ENCODE measurements around the gene FCRLA.
"Not testable (repeated sequence)": the region's sequence is repeated elsewhere in the genome, so short reads cannot be mapped to it uniquely, and the experiment has no call there.

FCRLA gene, protein sequence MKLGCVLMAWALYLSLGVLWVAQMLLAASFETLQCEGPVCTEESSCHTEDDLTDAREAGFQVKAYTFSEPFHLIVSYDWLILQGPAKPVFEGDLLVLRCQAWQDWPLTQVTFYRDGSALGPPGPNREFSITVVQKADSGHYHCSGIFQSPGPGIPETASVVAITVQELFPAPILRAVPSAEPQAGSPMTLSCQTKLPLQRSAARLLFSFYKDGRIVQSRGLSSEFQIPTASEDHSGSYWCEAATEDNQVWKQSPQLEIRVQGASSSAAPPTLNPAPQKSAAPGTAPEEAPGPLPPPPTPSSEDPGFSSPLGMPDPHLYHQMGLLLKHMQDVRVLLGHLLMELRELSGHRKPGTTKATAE

DNA sequence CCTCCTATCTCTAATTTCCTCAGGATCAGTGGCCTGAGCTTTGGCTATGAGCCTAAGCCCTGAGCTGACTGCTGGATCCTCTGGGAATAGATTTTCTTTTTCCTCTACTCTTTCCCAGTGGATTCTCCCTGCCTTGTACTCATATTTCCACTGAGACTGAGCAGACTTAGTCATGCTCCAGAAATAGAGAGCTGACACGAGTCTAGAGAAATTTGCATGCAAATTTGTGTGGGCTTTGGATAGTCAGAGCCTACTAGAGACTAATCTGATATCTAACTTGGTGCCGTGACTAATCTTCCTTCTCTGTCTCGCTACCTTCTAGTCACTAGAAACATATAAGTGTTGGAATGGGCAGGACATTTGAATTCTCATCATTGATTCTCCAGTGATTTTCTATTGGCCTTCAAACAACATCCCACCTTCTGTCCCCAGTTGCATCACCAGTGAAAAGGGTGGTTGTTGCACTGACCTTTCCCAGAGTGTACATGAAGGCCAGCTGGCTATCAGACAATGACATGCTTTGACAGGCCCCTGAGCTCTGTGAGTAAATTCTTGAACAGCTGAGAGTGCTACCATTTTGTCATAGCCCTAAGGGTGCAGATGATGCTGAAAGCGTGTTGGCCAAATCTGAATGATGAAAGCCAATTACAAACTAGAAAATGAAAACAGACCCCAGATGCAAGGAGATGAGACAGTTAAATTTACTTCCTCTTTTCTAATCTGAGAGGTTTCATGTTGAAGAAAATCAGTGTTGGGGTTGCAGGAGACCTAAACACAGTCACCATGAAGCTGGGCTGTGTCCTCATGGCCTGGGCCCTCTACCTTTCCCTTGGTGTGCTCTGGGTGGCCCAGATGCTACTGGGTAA lies at the start of gene FCRLA:
TSS of gene FCRLA (plus strand) at position 748 of the 866 bp plus-strand sequence. CDS start at position 784, 36 bp downstream.
- no peak for DNase-seq (ENCODE audit: low read depth in 2 of 2)

DNA sequence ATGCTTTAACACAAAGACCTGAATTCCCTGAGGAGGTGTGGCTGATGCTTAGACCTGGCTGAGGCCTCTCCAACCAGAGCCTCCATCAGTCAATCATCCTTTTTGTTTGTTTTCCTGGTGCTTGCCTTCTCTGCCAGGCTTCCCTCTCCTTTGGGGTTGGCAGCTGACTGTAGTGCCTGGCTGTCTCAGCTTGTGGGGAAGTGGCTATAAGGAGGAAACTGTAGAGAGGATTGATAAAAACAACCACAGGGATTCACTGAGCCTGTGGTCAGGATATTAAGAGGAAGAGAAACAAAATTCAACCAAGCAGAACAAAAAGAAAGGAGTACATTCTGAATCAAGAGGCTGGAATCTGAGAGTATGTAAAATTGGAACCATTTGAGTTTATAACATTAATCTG lies 48.5 kb upstream of the FCRLA start:
- not testable (repeated sequence) for DNase-seq (ENCODE audit: low read depth in 2 of 2)

DNA sequence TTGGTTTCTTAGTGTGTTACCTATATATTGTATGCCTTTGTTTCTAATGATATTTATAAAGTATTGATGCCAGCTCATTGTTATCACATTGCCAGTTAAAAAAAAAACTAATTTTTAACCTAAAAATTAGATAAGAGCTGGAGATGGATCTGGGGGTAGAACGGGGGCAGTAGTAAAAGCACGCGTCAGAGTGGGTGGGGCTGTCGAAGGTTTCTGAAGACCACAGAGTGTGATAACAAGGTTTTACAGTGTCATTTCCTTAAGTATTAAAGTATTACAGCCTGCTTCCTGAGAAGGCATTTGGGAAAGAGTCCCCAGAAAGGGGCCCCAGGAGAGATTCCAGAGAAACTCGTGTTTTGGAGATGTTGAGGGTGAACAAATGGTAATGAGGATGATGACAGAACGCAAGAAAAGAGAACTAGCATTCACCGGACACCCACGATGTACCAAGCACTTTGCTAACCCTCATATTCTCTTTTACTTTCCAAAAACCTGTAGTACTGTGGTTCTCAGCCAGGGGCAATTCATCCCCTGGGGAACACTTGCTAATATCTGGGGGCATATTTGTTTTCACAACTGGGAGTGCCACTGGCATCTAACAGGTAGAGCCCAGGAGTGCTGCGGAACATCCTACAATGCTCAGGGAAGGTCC lies 45.2 kb upstream of the FCRLA start:
- not testable (repeated sequence) for DNase-seq (ENCODE audit: low read depth in 2 of 2)

DNA sequence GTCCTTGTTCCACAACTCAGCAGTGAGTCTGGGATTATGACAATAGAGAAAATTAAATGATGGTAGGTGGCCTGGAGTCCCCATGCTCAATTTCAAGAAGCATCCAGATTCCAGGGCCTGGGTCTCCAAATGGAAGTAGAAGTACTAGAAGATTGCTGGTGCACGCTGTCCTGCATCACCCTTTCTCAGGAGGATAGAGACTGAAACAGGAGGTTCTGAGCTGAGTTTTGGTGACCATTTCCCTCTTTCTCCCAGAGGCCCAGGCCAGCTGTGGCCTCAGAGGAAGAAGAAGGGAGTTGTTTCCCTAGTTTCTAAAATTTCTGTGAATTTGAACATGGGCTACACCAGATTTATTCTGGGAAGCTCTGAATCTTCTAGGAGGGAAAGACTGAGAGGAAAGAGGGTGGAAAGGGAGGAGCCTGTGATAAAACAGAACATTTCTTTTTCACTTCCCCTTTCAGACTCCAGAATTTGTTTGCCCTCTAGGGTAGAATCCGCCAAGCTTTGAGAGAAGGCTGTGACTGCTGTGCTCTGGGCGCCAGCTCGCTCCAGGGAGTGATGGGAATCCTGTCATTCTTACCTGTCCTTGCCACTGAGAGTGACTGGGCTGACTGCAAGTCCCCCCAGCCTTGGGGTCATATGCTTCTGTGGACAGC lies 44.2 kb upstream of the FCRLA start, which contains the start of gene FCGR2B:
TSS of gene FCGR2B (plus strand) at position 460 of the 656 bp plus-strand sequence. CDS start at position 559, 99 bp downstream.
- DNase-seq (ENCODE audit: low read depth in 2 of 2), result not testable (repeated sequence)

DNA sequence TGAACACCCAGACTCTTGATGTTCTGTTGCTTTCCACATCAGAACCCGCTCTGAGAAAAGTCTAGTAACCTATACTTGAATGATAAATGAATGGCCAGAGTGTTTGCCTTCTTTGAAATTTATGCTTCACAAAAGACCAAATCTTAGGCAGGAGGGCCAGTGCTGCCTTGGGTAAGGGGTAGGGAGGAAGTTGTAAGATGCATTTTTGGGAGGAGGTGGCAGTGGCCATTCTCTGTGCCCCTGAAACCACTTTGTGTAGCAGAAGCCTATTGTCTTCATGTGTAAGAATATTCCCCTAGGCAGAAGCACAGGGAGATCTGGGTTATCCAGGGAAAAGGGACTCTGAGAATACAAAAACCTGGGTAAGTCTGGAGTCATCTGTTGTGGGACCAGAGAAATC lies 43.5 kb upstream of the FCRLA start:
- not testable (repeated sequence) for DNase-seq (ENCODE audit: low read depth in 2 of 2)

DNA sequence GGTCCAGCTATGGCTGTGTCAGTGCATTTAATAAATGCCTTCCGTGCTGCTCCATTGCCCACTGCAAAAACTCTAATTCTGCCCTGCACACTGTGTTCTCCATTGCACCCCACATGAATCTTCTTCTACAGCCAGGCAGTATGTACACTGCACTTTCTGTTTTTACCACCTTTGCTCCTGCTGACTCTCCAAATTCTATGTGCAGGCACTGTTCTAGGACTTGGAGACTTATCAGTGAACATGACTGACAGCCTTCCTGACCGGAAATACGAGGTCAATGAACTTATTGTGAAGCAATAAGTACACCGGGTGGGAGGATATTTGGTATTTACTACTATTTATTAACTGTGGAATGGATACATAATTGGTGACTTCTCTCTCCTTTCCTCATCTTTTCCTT lies 42.3 kb upstream of the FCRLA start:
- not testable (repeated sequence) for DNase-seq (ENCODE audit: low read depth in 2 of 2)

DNA sequence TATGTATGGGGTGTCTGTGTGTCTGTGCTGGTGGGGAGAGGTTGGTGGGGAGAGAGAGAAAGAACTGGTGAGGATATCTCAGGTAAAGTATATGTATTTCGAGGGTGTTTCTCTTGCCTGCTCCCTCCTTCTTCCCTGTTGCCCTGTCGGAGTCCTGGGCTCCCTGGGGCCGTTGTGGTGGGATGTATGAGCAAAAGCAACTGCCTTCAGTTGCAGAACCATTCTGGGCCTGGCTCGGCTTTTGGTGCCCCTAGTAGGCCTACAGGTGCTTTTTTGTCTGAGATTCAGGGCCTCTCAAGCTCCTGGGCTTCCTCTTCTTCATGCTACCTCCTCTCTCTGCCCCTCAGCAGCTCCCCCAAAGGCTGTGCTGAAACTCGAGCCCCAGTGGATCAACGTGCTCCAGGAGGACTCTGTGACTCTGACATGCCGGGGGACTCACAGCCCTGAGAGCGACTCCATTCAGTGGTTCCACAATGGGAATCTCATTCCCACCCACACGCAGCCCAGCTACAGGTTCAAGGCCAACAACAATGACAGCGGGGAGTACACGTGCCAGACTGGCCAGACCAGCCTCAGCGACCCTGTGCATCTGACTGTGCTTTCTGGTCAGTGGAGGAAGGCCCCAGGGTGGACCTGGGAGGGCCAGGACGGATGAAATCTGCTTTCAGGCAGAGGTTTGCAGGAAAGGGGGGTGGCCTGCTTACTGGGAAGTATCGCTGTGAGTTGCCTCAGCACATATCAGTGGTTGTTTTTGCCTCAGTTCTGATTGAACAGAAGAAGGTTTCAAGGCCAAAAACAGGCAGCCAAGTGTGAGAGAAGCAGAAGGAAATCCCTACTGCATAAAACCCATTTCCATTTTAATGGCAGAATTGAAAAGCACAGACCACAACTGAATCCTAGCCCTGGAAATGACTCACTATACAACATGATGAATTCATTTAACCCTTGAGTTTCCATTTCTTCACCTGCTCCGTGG lies 35.7 kb upstream of the FCRLA start:
- not testable (repeated sequence) for DNase-seq (ENCODE audit: low read depth in 2 of 2)

DNA sequence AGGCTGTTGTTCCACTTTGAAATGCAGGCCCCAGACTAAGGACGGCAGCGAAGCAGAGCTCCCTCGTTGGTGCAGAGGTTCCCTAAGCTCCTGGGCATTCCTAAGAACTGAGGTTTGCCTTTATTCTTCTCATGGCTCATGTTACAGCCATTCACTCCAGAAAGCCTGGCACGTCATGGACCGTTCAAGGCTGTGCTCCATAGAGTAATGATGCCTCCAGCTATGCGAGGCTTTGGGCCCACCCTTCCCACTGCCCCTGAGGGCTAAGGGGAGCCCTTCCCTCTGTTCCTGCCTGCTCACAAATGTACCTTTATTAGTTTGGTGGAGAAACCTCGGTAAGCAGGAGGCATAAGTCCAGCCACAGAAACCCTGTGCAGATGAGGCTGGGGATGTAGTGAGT lies 33.6 kb upstream of the FCRLA start:
- DNase-seq (ENCODE audit: low read depth in 2 of 2), result not testable (repeated sequence)

DNA sequence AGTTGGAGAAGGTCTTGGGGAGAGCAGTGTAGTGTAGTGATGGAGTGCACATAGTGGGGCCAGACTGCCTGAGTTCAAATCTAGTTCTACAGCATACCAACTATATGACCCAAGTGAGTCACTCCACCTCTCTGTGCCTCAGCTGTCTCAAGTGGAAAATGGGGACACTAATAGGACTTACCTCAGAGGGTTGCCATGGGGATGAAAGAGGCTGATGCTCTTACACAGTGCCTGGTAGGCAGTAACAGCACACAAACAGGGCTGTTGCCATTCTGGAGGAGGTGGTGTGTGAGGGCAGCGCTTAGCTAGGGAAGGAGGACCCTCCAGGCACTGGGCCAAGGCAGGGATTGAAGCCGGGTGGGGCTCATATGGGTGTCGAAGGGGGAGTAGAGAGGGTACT lies 32.6 kb upstream of the FCRLA start:
- DNase-seq (ENCODE audit: low read depth in 2 of 2), result not testable (repeated sequence)

DNA sequence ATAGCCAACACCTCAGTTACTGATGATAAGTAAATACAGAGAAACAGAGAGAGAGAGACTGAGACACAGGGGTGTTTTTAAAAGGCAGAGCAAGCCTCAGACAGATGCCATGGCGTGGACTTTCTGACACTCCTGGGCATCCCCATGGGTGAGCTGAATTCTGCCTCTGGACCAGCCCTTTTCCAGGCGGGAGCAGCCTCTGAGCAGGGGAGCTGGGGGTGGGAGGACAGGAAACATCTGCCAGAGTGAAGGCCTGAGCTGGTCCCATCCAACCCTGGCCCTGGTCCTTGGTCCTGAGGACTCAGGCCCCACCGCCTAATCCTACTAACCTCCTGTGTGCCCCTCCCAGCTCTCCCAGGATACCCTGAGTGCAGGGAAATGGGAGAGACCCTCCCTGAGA lies 32.1 kb upstream of the FCRLA start:
- DNase-seq (ENCODE audit: low read depth in 2 of 2), result not testable (repeated sequence)

DNA sequence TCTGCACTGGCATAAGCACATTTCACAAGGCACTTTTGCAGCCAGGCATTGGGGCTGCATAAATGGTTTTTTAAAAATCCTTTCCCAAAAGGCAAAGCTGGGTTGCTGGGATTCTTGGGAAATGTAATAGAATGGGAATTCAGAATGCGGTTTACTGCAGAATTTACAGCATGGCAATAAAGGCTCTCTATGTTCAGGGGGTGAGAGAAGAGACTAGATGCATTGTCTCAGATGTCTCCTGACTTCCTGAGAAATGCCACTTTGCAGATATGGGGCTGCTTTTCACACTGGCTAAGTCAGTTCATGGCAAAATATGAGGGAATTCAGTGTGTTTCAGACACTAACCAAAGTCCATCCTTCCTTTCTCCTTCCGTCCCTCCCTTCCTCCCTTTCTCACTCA lies 30.6 kb upstream of the FCRLA start:
- DNase-seq (ENCODE audit: low read depth in 2 of 2), result no peak

DNA sequence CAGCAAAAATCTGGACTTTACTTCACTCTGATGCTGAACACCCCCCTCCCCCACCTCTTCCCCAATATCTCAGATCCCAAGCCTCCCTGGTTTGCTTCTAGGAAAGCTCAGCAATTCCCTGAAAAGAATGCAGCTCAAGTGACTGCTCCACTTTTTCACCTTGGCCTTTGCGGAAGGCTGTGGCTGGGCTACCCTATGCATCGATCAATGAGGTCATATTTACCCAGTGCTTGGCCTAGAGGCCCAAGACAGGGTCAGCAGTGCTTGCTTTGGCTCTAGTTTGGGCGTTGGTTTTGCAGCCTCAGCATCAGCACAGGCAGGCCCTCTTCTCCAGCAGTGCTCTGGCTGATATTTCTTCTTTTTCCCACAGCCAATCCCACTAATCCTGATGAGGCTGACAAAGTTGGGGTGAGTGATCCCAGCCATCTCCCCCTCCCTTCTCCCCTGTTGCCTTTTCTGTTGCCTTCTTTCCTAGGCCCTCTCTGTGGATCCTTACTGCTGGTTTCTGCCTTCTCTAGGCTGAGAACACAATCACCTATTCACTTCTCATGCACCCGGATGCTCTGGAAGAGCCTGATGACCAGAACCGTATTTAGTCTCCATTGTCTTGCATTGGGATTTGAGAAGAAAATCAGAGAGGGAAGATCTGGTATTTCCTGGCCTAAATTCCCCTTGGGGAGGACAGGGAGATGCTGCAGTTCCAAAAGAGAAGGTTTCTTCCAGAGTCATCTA lies 29.9 kb upstream of the FCRLA start:
- DNase-seq (ENCODE audit: low read depth in 2 of 2), result no peak

DNA sequence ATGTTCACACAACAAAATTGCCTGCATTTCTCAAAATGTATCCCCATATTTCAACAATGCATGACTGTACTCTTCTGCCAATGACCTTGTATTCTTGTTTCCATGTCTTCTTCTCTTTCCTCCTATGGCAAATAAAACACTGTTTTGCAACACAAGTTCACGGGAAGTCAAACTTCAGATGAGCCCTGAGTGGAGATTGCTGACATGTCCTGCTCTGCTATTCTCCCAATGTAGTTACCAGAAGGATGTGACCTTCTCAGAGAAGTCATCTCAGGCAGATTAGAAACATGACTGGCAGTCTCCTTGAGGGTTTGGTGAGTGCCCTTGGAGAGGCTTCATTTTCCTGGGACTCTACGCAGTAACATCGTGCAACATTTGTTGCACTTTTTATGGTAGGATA lies 28.5 kb upstream of the FCRLA start:
- no peak for DNase-seq (ENCODE audit: low read depth in 2 of 2)

DNA sequence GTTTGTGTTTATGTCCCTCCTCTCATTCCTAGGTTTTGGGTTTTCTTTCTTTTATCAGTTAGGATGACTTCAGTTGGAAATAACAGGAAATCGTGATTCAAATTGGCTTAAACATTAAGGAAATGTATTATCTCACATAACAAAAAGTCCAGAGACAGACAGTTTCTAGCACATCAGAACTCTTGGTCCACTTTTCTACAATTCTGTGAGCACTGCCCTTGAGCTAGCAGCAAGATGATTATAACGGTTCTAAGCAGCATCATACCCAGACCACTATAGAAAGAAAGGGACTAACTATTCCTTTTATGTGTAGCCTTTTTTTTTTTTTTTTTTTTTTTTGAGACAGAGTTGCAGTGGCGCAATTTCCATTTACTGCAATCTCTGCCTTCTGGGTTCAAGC lies 25.1 kb upstream of the FCRLA start:
- no peak for DNase-seq (ENCODE audit: low read depth in 2 of 2)

DNA sequence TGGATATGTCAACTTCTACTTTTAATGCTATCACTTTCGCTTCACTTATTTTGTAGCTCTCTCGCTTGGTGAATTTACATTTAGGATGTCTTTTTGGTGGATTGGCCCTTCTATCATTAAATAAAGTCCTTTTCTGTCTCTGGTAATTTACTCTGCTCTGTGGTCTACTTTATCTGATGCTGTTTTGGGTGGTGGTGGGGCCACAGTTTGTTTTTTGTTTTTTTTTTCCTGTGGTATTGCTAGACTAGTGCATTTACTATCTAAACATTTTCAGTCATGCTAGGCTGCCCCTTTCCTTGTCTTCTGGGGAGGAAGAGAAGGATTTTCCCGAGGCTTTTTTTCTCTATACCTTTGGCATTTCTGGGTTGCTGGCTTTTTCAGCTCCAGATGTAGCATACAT lies 18.1 kb upstream of the FCRLA start:
- no peak for DNase-seq (ENCODE audit: low read depth in 2 of 2)

DNA sequence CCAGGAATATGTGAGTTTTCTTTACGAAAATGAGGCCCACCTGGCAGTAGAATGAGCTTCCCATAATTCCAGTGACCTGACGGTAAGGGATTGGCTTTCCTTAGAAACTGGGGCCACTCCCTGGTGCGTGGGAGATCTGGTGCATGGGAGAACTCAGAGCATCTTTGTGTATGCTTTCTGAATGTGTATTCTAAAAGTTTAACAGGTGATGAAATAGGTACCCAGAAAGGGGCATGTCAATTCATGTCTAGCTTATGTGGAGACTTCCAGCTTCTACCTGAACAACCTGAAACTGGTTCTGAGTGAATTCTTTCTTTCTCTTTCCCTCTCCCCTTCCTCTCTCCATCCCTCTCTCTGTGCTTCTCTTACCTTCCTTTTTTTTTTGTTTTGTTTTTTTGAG lies 15.2 kb upstream of the FCRLA start:
- DNase-seq (ENCODE audit: low read depth in 2 of 2), result no peak

DNA sequence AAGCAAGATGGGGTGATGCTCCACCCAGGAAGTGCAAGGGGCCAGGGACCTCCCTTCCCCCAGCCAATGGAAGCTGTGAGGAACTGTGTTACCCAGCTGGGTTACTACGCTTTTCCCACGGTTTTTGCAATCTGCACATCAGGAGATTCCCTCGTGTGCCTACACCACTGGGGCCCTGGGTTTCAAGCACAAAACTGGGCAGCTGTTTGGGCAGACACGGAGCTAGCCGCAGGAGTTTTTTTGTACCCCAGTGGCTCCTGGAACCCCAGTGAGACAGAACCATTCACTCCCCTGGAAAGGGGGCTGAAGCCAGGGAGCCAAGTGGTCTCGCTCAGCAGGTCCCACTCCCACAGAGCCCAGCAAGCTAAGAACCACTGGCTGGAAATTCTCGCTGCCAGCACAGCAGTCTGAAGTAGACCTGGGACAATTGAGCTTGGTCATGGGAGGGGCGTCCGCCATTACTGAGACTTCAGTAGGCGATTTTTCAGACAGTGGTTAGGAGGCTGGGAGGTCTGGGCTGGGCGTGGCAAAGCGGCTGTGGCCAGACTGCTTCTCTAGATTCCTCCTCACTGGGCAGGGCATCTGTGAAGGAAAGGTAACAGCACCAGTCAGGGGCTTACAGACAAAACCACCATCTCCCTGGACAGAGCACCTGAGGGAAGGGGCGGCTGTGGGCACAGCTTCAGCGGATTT lies 13.9 kb upstream of the FCRLA start:
- not testable (repeated sequence) for DNase-seq (ENCODE audit: low read depth in 2 of 2)

DNA sequence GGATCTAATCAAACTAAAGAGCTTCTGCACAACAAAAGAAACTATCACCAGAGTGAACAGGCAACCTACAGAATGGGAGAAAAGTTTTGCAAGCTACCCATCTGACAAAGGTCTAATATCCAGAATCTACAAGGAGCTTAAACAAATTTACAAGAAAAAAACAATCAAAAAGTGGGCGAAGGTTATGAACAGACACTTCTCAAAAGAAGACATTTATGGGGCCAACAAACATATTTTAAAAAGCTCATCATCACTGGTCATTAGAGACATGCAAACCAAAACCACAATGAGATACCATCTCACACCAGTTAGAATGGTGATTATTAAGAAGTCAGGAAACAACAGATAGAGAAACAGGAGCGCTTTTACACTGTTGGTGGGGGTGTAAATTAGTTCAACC lies 8.7 kb upstream of the FCRLA start:
- not testable (repeated sequence) for DNase-seq (ENCODE audit: low read depth in 2 of 2)

DNA sequence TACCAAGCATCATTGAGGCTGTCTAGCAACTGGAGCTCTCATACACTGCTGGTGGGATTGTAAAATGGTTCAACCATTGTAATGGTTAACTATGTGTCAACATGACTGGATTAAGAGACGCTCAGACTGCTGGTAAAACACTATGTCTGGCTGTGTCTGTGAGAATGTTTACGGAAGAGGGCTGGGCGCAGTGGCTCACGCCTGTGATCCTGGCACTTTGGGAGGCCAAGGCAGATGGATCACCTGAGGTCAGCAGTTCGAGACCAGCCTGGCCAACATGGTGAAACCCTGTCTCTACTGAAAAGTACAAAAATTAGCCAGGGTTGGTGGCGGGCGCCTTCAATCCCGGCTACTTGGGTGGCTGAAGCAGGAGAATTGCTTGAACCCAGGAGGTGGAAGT lies 4.8 kb upstream of the FCRLA start:
- DNase-seq (ENCODE audit: low read depth in 2 of 2), result no peak

Data from activated CD4-positive, alpha-beta T cell treated with anti-CD3 and anti-CD28 coated beads for 24 hours (primary cell).